Ishikawa (cell line): Measurements from ENCODE around the gene ADISSP.

Source experiments
- CEBPB ChIP-seq: IDR thresholded peaks from 2 replicates; pipeline ENCODE4 v1.6.1; 2012
- CREB1 ChIP-seq: IDR thresholded peaks from 2 replicates; pipeline ENCODE4 v1.6.1; 2012; ENCODE audit warnings: low read depth
- EGR1 ChIP-seq: IDR thresholded peaks from 2 replicates; pipeline ENCODE4 v1.6.1; 2012
- EP300 ChIP-seq: IDR thresholded peaks from 2 replicates; pipeline ENCODE4 v1.6.1; 2012; ENCODE audit warnings: borderline replicate concordance
- FOXM1 ChIP-seq: IDR thresholded peaks from 2 replicates; pipeline ENCODE4 v1.6.1; 2012; ENCODE audit warnings: low read depth, borderline replicate concordance
- NFIC ChIP-seq: IDR thresholded peaks from 2 replicates; pipeline ENCODE4 v1.6.1; 2012
- RAD21 ChIP-seq: IDR thresholded peaks from 2 replicates; pipeline ENCODE4 v1.6.1; 2012; ENCODE audit warnings: low read depth
- TAF1 ChIP-seq: IDR thresholded peaks from 2 replicates; pipeline ENCODE4 v1.6.1; 2012; ENCODE audit warnings: low read depth, mild to moderate bottlenecking
- YY1 ChIP-seq: IDR thresholded peaks from 2 replicates; pipeline ENCODE4 v1.6.1; 2012; ENCODE audit warnings: low read depth
- TF ChIP-seq, protein P1 (sequence below): IDR thresholded peaks from 2 replicates; pipeline ENCODE4 v1.6.1; 2012; ENCODE audit warnings: low read depth, mild to moderate bottlenecking
- TF ChIP-seq, protein P2 (sequence below): IDR thresholded peaks from 2 replicates; pipeline ENCODE4 v1.6.1; 2012

DNA sequence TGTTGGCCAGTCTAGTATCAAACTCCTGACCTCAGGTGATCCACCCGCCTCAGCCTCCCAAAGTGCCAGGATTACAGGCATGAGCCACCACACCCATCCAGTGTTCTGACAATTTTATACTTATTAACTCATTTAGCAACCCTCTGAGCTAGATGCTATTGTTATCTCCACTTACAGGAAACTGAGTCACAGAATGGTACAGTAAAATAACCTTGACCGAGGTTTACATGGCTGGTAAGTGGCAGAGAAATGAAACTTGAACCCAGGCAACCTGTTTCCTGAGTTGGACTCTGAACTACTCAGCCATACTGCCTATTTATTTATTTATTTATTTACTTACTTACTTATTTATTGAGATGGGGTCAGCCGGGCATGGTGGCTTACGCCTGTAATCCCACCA, 48.5 kb downstream of the ADISSP start:
- TF ChIP-seq, protein P1, sequence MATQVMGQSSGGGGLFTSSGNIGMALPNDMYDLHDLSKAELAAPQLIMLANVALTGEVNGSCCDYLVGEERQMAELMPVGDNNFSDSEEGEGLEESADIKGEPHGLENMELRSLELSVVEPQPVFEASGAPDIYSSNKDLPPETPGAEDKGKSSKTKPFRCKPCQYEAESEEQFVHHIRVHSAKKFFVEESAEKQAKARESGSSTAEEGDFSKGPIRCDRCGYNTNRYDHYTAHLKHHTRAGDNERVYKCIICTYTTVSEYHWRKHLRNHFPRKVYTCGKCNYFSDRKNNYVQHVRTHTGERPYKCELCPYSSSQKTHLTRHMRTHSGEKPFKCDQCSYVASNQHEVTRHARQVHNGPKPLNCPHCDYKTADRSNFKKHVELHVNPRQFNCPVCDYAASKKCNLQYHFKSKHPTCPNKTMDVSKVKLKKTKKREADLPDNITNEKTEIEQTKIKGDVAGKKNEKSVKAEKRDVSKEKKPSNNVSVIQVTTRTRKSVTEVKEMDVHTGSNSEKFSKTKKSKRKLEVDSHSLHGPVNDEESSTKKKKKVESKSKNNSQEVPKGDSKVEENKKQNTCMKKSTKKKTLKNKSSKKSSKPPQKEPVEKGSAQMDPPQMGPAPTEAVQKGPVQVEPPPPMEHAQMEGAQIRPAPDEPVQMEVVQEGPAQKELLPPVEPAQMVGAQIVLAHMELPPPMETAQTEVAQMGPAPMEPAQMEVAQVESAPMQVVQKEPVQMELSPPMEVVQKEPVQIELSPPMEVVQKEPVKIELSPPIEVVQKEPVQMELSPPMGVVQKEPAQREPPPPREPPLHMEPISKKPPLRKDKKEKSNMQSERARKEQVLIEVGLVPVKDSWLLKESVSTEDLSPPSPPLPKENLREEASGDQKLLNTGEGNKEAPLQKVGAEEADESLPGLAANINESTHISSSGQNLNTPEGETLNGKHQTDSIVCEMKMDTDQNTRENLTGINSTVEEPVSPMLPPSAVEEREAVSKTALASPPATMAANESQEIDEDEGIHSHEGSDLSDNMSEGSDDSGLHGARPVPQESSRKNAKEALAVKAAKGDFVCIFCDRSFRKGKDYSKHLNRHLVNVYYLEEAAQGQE, result no peak
- TF ChIP-seq YY1, result no peak
- TF ChIP-seq RAD21, result no peak
- no peak for TF ChIP-seq EP300
- TF ChIP-seq CREB1, result no peak
- no peak for TF ChIP-seq EGR1
- TF ChIP-seq, protein P2, sequence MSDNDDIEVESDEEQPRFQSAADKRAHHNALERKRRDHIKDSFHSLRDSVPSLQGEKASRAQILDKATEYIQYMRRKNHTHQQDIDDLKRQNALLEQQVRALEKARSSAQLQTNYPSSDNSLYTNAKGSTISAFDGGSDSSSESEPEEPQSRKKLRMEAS, result no peak
- TF ChIP-seq TAF1, result no peak
- TF ChIP-seq FOXM1, result no peak
- TF ChIP-seq NFIC, result no peak
- no peak for TF ChIP-seq CEBPB
